WTC11 (cell line): Measurements from ENCODE around the gene THAP2.

Experiments
- AFF4 ChIP-seq: sonication (generic); formaldehyde crosslinking; IDR thresholded peaks from 2 replicates; pipeline ENCODE4 v1.8.1; 2023; ENCODE audit warnings: mild to moderate bottlenecking, missing genetic modification reagents, borderline replicate concordance
- ATF2 ChIP-seq: sonication (generic); formaldehyde crosslinking; IDR thresholded peaks from 2 replicates; pipeline ENCODE4 v1.8.1; 2022; ENCODE audit warnings: low read depth, missing genetic modification reagents, borderline replicate concordance
- CTCF ChIP-seq: fragments of 200-600 bp; IDR thresholded peaks from 2 replicates; pipeline ENCODE4 v1.8.0; 2022; ENCODE audit warnings: antibody characterized with exemption
- IRF2 ChIP-seq: sonication (generic); formaldehyde crosslinking; IDR thresholded peaks from 2 replicates; pipeline ENCODE4 v1.8.0; 2022; ENCODE audit warnings: low read depth, missing genetic modification reagents, borderline replicate concordance
- PRDM15 ChIP-seq: sonication (generic); formaldehyde crosslinking; IDR thresholded peaks from 2 replicates; pipeline ENCODE4 v1.8.0; 2022; ENCODE audit warnings: missing genetic modification reagents
- PREB ChIP-seq: sonication (generic); formaldehyde crosslinking; IDR thresholded peaks from 2 replicates; pipeline ENCODE4 v1.8.1; 2022; ENCODE audit warnings: mild to moderate bottlenecking, missing genetic modification reagents, moderate library complexity, borderline replicate concordance
- TCF7 ChIP-seq: sonication (generic); formaldehyde crosslinking; IDR thresholded peaks from 2 replicates; pipeline ENCODE4 v1.8.0; 2022; ENCODE audit warnings: mild to moderate bottlenecking, low read depth, missing genetic modification reagents, moderate library complexity
- USF2 ChIP-seq: sonication (generic); formaldehyde crosslinking; IDR thresholded peaks from 2 replicates; pipeline ENCODE4 v1.8.1; 2023; ENCODE audit warnings: mild to moderate bottlenecking, missing genetic modification reagents, moderate library complexity
- ZNF138 ChIP-seq: sonication (generic); formaldehyde crosslinking; conservative IDR thresholded peaks from 2 replicates; pipeline ENCODE4 v1.8.1; 2022; ENCODE audit warnings: mild to moderate bottlenecking, moderate library complexity, missing genetic modification reagents
- ZNF317 ChIP-seq: sonication (generic); formaldehyde crosslinking; IDR thresholded peaks from 2 replicates; pipeline ENCODE4 v1.8.1; 2023; ENCODE audit warnings: low read depth, mild to moderate bottlenecking, moderate library complexity, missing genetic modification reagents, borderline replicate concordance

GRCh38 chr12:71704920-71705319 is 40.8 kb downstream of the THAP2 start:
- no peak for TF ChIP-seq ZNF317 (CRISPR knock-in tag)
- TF ChIP-seq CTCF, result no peak
- no peak for TF ChIP-seq ZNF138 (CRISPR knock-in tag)
- TF ChIP-seq AFF4, result no peak
- TF ChIP-seq PREB, result no peak
- TF ChIP-seq TCF7 (CRISPR knock-in tag), result no peak
- TF ChIP-seq USF2 (CRISPR knock-in tag), result no peak
- no peak for TF ChIP-seq ATF2 (CRISPR knock-in tag)
- TF ChIP-seq PRDM15 (CRISPR knock-in tag), result no peak
- no peak for TF ChIP-seq IRF2
